SU-DHL-6 (cell line): ENCODE measurements around the gene ATP8A2.

Experiments used
- H2AFZ ChIP-seq: fragments of 200-600 bp; sonication (generic); 2 replicates; pipeline ENCODE4 v1.6.1; 2014; ENCODE audit warnings: low read depth, mild to moderate bottlenecking, moderate library complexity, mixed read lengths, antibody characterized with exemption, low read length; ENCODE audit not compliant: severe bottlenecking
- H3F3A ChIP-seq: fragments of 200-600 bp; shearing (Covaris generic); 2 replicates; pipeline ENCODE4 v1.6.0; 2016; ENCODE audit warnings: antibody characterized with exemption, mild to moderate bottlenecking; ENCODE audit not compliant: insufficient read depth
- H3K27ac ChIP-seq: fragments of 200-600 bp; sonication (generic); 2 replicates; pipeline ENCODE4 v1.5.1; 2016; ENCODE audit warnings: low read depth, mild to moderate bottlenecking, low read length, moderate library complexity, mixed read lengths
- H3K27me3 ChIP-seq: fragments of 200-600 bp; sonication (generic), shearing (Covaris generic); 2 replicates; pipeline ENCODE4 v1.6.0; 2014; ENCODE audit warnings: mild to moderate bottlenecking, low read length
- H3K36me3 ChIP-seq: fragments of 200-600 bp; sonication (generic); 2 replicates; pipeline ENCODE4 v1.6.1; 2014; ENCODE audit warnings: mild to moderate bottlenecking, low read length, mixed read lengths
- H3K4me2 ChIP-seq: fragments of 300-600, 200-600 bp; shearing (Covaris generic), sonication (generic); 2 replicates; pipeline ENCODE4 v1.6.0; 2014; ENCODE audit warnings: low read length, low read depth, mild to moderate bottlenecking; ENCODE audit not compliant: poor library complexity, severe bottlenecking
- H3K4me3 ChIP-seq: fragments of 200-600 bp; sonication (generic); 2 replicates; pipeline ENCODE4 v1.5.1; 2014; ENCODE audit warnings: antibody characterized with exemption, low read length, mild to moderate bottlenecking, mixed read lengths; ENCODE audit not compliant: insufficient read depth, poor library complexity, severe bottlenecking
- H3K79me2 ChIP-seq: fragments of 200-600 bp; sonication (generic); 2 replicates; pipeline ENCODE4 v1.6.1; 2014; ENCODE audit warnings: mild to moderate bottlenecking, low read length, moderate library complexity; ENCODE audit not compliant: insufficient read depth
- H3K9ac ChIP-seq: fragments of 200-600 bp; sonication (generic); 2 replicates; pipeline ENCODE4 v1.7.0; 2014; ENCODE audit warnings: mild to moderate bottlenecking, low read length
- H3K9me2 ChIP-seq: fragments of 200-600 bp; sonication (generic); replicated peaks from 2 replicates; pipeline ENCODE4 v1.6.1; 2014; ENCODE audit warnings: low read length; ENCODE audit not compliant: insufficient read depth
- H3K9me3 ChIP-seq: fragments of 200-600 bp; sonication (generic); 2 replicates; pipeline ENCODE4 v1.6.1; 2014; ENCODE audit warnings: low read length, mixed read lengths; ENCODE audit not compliant: insufficient read depth
- H4K20me1 ChIP-seq: fragments of 200-600 bp; sonication (generic); 2 replicates; pipeline ENCODE4 v1.6.1; 2014; ENCODE audit warnings: low read depth, mild to moderate bottlenecking, antibody characterized with exemption, low read length, moderate library complexity, mixed read lengths
- EZH2phosphoT487 ChIP-seq: fragments of 200-600 bp; sonication (generic), shearing (Covaris generic); conservative IDR thresholded peaks from 2 replicates; pipeline ENCODE4 v1.6.1; 2018; ENCODE audit warnings: mild to moderate bottlenecking, antibody characterized with exemption, low read length, moderate library complexity, mixed read lengths
- TF ChIP-seq, protein P1 (sequence below): fragments of 200-600 bp; sonication (generic); IDR thresholded peaks from one replicate; pipeline ENCODE4 v1.5.1; 2017; ENCODE audit warnings: antibody characterized with exemption, mild to moderate bottlenecking, low read length, moderate library complexity; ENCODE audit not compliant: insufficient read depth, poor library complexity, severe bottlenecking

ATP8A2 gene

DNA sequence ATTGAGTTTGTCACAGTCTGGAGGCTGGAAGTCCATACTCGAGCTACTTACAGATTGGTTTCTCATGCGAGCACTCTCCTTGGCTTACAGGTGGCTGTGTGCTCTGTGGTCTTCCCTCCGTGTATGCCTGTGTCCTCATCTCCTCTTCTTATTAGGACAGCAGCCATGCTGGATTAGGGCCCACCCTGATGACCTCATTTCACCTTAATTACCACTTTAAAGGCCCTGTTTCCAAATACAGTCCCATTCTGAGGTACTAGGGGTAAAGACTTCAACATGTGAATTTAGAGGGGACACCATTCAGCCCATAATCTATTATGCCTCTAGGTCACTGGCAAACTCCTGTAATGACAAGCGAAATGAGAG, 639.4 kb downstream of the ATP8A2 start:
- TF ChIP-seq, protein P1, sequence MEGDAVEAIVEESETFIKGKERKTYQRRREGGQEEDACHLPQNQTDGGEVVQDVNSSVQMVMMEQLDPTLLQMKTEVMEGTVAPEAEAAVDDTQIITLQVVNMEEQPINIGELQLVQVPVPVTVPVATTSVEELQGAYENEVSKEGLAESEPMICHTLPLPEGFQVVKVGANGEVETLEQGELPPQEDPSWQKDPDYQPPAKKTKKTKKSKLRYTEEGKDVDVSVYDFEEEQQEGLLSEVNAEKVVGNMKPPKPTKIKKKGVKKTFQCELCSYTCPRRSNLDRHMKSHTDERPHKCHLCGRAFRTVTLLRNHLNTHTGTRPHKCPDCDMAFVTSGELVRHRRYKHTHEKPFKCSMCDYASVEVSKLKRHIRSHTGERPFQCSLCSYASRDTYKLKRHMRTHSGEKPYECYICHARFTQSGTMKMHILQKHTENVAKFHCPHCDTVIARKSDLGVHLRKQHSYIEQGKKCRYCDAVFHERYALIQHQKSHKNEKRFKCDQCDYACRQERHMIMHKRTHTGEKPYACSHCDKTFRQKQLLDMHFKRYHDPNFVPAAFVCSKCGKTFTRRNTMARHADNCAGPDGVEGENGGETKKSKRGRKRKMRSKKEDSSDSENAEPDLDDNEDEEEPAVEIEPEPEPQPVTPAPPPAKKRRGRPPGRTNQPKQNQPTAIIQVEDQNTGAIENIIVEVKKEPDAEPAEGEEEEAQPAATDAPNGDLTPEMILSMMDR: no peak
- TF ChIP-seq EZH2phosphoT487: no peak
- Histone ChIP-seq H3K9ac (no peak overlapping the region), H3K4me2 (no peak overlapping the region), H3K9me2 (no peaks in the 10 kb centered on the region), H3F3A (no peaks in the 10 kb centered on the region), H2AFZ (no peak overlapping the region), H3K27ac (no peak overlapping the region), H3K27me3 (no peaks in the 10 kb centered on the region), H3K4me3 (no peak overlapping the region), H3K9me3 (no peaks in the 10 kb centered on the region), H3K36me3 (no peaks in the 10 kb centered on the region), H3K79me2 (no peaks in the 10 kb centered on the region), H4K20me1 (no peaks in the 10 kb centered on the region)

DNA sequence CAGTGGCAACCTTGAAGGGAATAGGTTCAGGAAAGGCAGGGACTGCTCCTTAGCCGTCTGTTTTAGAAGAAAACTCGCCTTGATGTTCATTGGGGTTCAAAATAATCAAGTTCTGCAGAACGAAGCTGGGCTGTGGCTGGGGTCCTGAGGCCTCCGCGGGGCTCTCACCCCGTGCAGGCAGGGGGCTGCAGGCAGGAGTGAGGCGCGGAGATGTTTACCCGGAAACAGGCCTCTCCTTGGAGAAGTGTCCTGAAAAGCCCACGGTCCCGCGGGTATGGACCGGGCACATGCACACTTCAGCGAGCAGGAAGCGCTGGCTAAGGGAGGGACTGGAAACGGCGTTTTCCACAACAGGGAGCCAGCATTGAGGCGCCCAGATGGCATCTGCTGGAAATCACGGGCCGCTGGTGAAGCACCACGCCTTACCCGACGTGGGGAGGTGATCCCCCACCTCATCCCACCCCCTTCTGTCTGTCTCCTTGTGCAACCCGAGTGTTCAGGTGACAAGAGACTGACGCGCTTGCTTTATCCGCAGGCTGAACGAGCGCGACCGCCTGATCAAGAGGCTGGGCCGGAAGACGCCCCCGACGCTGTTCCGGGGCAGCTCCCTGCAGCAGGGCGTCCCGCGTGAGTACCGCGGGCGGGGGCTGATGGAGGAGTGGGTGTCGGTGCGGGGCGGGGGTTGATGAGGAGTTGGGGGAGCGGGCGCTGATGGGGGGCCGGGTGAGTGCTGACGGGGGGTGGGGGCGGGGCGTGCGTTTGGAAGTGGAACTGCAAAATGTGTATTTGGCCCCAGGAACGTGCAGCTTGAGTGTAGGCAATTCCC, 640.4 kb downstream of the ATP8A2 start:
- TF ChIP-seq, protein P1: no peak
- TF ChIP-seq EZH2phosphoT487: no peak
- Histone ChIP-seq H3F3A (no peaks in the 10 kb centered on the region), H3K9me3 (no peaks in the 10 kb centered on the region), H3K4me2 (no peak overlapping the region), H3K27me3 (no peaks in the 10 kb centered on the region), H3K79me2 (no peaks in the 10 kb centered on the region), H3K36me3 (no peaks in the 10 kb centered on the region), H2AFZ (no peak overlapping the region), H3K4me3 (no peak overlapping the region), H3K9ac (no peak overlapping the region), H3K27ac (no peak overlapping the region), H3K9me2 (no peaks in the 10 kb centered on the region), H4K20me1 (no peaks in the 10 kb centered on the region)

DNA sequence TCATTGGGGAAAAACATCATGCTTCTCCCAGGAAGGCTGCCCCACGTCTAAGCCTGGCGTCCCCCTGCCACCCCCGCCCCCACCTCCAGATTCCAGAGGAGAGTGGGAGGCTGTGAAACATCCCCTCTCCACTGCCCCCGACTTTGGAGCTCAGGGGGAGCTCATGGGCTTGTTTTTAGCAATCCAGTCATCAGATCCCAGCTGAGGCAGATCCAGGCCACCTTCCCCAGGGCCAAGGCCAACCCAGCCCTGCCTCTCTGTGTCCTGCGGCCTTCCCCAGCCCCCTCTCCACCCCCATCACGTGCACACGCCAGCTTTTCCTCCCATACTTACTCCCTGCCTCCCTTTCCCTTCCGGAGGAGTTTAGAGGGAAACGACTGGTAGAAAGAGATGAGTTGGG, 641.2 kb downstream of the ATP8A2 start:
- TF ChIP-seq, protein P1: no peak
- no peak for TF ChIP-seq EZH2phosphoT487
- Histone ChIP-seq H3K9me2 (no peaks in the 10 kb centered on the region), H3K9ac (no peak overlapping the region), H3K9me3 (no peaks in the 10 kb centered on the region), H4K20me1 (no peaks in the 10 kb centered on the region), H2AFZ (no peak overlapping the region), H3K36me3 (no peaks in the 10 kb centered on the region), H3F3A (no peaks in the 10 kb centered on the region), H3K4me3 (no peak overlapping the region), H3K79me2 (no peaks in the 10 kb centered on the region), H3K27me3 (no peaks in the 10 kb centered on the region), H3K4me2 (no peak overlapping the region), H3K27ac (no peak overlapping the region)
